Ovary (tissue), 9 donors: Measurements from ENCODE around the gene CHIC1. TPM values are rescaled to one million over a fixed set of nuclear protein-coding genes. Genes with fewer than 3 reads are reported as not detected.
A peak's percentile ranks its signal among the peaks of the same experiment; 100 is the strongest.

Source experiments
- DNase-seq, 5 donors: peaks; one replicate each; pipeline ENCODE4 v3.0.0-alpha.2; 2019 to 2020
- H3K27ac ChIP-seq, 2 donors: fragments of 200-600 bp; one replicate each; pipeline versions ENCODE4 v1.5.1 to v1.8.0; 2019 to 2022
- H3K27me3 ChIP-seq: fragments of 200-600 bp; one replicate; pipeline ENCODE4 v1.8.0; 2022
- H3K36me3 ChIP-seq: fragments of 200-600 bp; sonication (generic); one replicate; pipeline ENCODE4 v1.5.1; 2019
- H3K4me1 ChIP-seq: one replicate; pipeline ENCODE4 v1.8.1; 2013; ENCODE audit warnings: mild to moderate bottlenecking, moderate library complexity; ENCODE audit not compliant: insufficient read depth
- H3K4me3 ChIP-seq: fragments of 200-600 bp; sonication (generic); one replicate; pipeline ENCODE4 v1.5.1; 2017
- H3K9me3 ChIP-seq, 2 donors: fragments of 200-600 bp in 1 of 2; sonication (generic) in 1 of 2; one replicate each; pipeline versions ENCODE4 v1.5.1 to v1.8.1; 2013 to 2019; ENCODE audit warnings: mild to moderate bottlenecking in 1 of 2, moderate library complexity in 1 of 2
- EP300 ChIP-seq: sonication (generic); formaldehyde crosslinking; IDR thresholded peaks from one replicate; pipeline ENCODE4 v1.6.1; 2017; ENCODE audit warnings: antibody characterized with exemption
- POLR2A ChIP-seq: fragments of 450-650 bp; IDR thresholded peaks from one replicate; pipeline ENCODE4 v1.6.1; 2017; ENCODE audit warnings: antibody characterized with exemption, mild to moderate bottlenecking, moderate library complexity
- WGBS, 3 donors: extraction: QIAGEN DNeasy Blood & Tissue Kit in 1 of 3; methylation state at CpG; one replicate each; pipeline versions ENCODE4 v1.1.5 to v1.1.7; 2013 to 2017; 5-methylcytosine and 5-hydroxymethylcytosine counted together
- intact Hi-C, 4 donors: fragments of 100-400 bp; cut with DNase I; formaldehyde crosslinking; loops; one replicate each; pipeline versions ENCODE4 v1.11.0 to v1.15.1; 2022 to 2023
- polyA plus RNA-seq, 2 donors: library from polyadenylated mRNA; stranded (reverse); fragments of 200-250 nt in 1 of 2; fragments of 350-450 nt in 1 of 2; fragmentation: Illumina TruSeq in 1 of 2; extraction: RNeasy Lipid Tissue Mini Kit (QIAGEN cat#74804) in 1 of 2; gene quantifications; one replicate each; pipeline ENCODE4 v1.2.3, GENCODE V29; 2013 to 2014
- total RNA-seq, 7 donors: library from RNA; depleted of rRNA in 2 of 7; stranded (reverse); fragments of >200 nt in 2 of 7; fragmentation: NEBNext Ultra II Directional in 3 of 7; extraction: Animal tissue kit (Norgen Biotek cat#: 25700) in 3 of 7; gene quantifications; one replicate each; pipeline versions ENCODE4 v1.1.0 to v1.2.4, GENCODE V29; 2016 to 2023
- TF ChIP-seq, protein P1 (sequence below), 3 donors: fragments of 450-650 bp in 2 of 3; fragments of 200-600 bp in 1 of 3; IDR thresholded peaks; one replicate each; pipeline versions ENCODE4 v1.5.1 to v1.8.0; 2016 to 2022; ENCODE audit warnings: antibody characterized with exemption in 3 of 3, mild to moderate bottlenecking in 1 of 3
- donor health status: DM: no; HTN: no; CAD: no; lungs with moderate emphysema.
- donor health status: DM: no; HTN: no; CAD: no.
- donor health status: Bipolar disorder and iron deficiency.
- donor health status: DM: yes; HTN: yes; CAD: no.
- donor health status: DM: no; HTN: no; CAD: no.
- donor health status: DM: yes; HTN: yes; CAD: no.

Gene CHIC1
- total and polyA plus RNA-seq, 9 donors: 3.6 to 14.2 (median 11.8) TPM

DNA sequence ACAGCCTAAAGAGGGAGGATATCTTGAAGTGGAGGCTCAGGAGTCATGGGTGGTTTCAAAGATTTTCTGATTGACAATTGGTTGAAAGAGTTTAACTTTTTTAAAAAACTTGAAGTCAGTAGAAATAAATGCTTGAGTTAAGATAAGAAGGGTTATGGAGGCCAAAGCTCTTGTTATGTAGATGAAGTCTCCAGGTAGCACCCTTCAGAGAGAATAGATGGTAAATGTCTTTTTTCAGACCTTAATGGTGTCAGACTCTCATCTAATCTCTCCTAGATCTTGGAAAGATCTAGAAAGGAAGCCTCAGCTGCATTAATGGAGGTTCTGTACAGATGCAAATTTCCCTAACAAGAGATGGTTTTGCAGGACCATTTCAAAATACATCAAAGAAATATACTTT is 6.8 kb upstream of the CHIC1 start:
- Histone ChIP-seq H3K9me3 (no peaks in the 10 kb centered on the region), H3K36me3 (no peaks in the 10 kb centered on the region), H3K4me3 (no peak overlapping the region), H3K27ac (no peak overlapping the region), H3K27me3 (no peaks in the 10 kb centered on the region), H3K4me1 (no peaks in the 10 kb centered on the region)
- no peak for DNase-seq
- intact Hi-C loops: no loop called here
- TF ChIP-seq EP300 (no peak), POLR2A (no peak)
- TF ChIP-seq, protein P1, sequence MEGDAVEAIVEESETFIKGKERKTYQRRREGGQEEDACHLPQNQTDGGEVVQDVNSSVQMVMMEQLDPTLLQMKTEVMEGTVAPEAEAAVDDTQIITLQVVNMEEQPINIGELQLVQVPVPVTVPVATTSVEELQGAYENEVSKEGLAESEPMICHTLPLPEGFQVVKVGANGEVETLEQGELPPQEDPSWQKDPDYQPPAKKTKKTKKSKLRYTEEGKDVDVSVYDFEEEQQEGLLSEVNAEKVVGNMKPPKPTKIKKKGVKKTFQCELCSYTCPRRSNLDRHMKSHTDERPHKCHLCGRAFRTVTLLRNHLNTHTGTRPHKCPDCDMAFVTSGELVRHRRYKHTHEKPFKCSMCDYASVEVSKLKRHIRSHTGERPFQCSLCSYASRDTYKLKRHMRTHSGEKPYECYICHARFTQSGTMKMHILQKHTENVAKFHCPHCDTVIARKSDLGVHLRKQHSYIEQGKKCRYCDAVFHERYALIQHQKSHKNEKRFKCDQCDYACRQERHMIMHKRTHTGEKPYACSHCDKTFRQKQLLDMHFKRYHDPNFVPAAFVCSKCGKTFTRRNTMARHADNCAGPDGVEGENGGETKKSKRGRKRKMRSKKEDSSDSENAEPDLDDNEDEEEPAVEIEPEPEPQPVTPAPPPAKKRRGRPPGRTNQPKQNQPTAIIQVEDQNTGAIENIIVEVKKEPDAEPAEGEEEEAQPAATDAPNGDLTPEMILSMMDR (IDR thresholded peaks at IDR 0.05): no peak

DNA sequence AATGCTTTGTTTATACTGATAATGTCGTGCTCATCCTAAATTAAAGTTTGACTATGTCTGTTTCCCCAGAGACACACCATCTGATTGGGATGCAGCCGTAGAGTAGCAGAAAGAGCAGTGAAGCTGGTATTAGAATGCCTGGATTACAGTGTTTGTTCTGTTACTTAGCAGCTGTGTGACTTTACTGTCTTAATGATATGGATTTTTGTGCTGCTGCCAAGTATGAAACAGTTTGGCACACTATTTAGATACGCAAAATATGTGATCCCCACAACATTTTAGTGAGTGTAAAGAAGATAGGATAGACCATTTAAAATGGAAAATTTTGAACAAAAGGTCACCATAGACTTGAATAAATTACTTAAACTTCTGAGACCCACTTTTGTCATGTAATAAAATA is 1.2 kb upstream of the CHIC1 start:
- intact Hi-C loops: no loop called here
- TF ChIP-seq, protein P1 (IDR thresholded peaks at IDR 0.05): no peak
- no peak for TF ChIP-seq POLR2A
- TF ChIP-seq EP300: no peak
- Histone ChIP-seq H3K4me1 (no peaks in the 10 kb centered on the region), H3K36me3 (no peaks in the 10 kb centered on the region), H3K4me3 (no peak overlapping the region), H3K9me3 (no peaks in the 10 kb centered on the region), H3K27ac (no peak overlapping the region), H3K27me3 (no peaks in the 10 kb centered on the region)
- WGBS, 3 donors: 24 to 32% (median 27%) methylated on average over 3 of the region's 3 CpGs
- DNase-seq: no peak

DNA sequence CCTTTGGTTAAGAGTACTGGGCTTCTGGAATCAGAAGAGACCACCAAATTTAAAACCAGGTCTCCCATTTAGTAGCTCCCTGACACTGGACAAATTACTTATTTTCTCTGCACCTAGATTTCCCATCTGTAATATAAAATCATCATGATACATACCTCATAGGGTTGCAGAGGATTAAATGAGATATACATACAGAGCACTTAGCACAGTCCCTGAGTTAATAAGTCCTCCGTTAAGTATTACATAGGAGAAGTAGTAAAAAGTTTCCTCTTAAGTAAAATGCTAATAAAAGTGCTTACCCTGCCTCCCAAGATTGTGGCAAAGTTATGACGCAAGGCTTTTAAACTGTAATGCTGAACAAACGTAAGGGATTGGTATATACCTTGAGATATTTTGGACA is 539 bp upstream of the CHIC1 start:
- Histone ChIP-seq H3K27me3 (no peaks in the 10 kb centered on the region), H3K4me1 (no peaks in the 10 kb centered on the region), H3K4me3 (peak overlapping the region; percentile 60), H3K36me3 (no peaks in the 10 kb centered on the region), H3K9me3 (no peaks in the 10 kb centered on the region), H3K27ac (peak overlapping the region in 1 of 2 donors; percentile 76)
- DNase-seq: no peak
- TF ChIP-seq POLR2A: no peak
- WGBS, 3 donors: 23 to 35% (median 29%) methylated on average over 3 of the region's 3 CpGs
- intact Hi-C loops: no loop called here

DNA sequence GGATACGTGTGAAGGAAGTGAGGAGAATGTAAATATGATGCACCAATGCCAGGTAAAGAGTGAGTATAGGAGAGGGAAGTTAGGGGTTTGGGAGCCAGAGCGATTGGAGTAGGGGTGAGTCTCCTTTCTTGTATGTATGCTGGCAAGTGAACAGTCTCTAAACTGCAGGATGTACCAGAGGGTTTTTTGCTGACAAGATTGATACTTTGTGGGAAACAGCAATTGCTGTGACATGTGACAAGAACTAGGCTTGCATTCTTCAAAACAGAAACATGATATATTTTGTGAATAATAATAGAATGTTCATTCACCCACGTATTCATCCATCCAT is 706 bp downstream of the CHIC1 start:
- H3K27ac ChIP-seq: peak overlapping the region in 1 of 2 donors; percentile 78

DNA sequence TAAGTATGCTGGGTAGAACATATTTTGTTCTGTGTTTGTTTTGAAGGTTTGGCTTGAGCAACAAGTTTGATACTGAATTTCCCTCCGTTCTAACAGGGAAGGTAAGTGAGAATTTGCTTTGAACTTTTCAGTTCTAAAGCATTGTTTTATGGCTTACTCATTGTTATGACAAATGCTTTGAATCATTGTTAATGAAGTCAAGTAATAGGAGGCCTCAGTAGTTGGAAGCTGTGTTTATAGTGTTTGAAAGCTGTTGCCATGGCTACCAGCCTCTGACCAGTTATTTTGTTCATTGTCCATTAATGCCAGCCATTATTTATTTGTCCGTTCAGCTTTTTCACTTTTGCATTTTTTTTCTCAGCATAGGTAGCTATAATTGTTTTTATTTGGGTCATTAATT is 14.4 kb downstream of the CHIC1 start:
- Histone ChIP-seq H3K4me3 (no peak overlapping the region), H3K9me3 (no peaks in the 10 kb centered on the region), H3K27ac (no peak overlapping the region), H3K27me3 (no peaks in the 10 kb centered on the region), H3K4me1 (no peaks in the 10 kb centered on the region), H3K36me3 (no peaks in the 10 kb centered on the region)
- DNase-seq: peak in 1 of 5 donors; percentile 13
- intact Hi-C loops: no loop called here
- 35 to 39% (median 36%) methylated on average over 2 of the region's 2 CpGs for WGBS, 3 donors
- TF ChIP-seq EP300 (no peak), POLR2A (no peak)
- TF ChIP-seq, protein P1 (IDR thresholded peaks at IDR 0.05): no peak

More for the DNA sequence above, 706 bp downstream of the CHIC1 start:
- no peaks in the 10 kb centered on the region for H3K27me3 ChIP-seq
- H3K36me3 ChIP-seq: no peaks in the 10 kb centered on the region
- no peaks in the 10 kb centered on the region for H3K4me1 ChIP-seq
- TF ChIP-seq, protein P1 (IDR thresholded peaks at IDR 0.05): no peak
- TF ChIP-seq POLR2A (no peak), EP300 (no peak)
- intact Hi-C loops: no loop called here
- WGBS, 3 donors: 11 to 20% (median 17%) methylated on average over 3 of the region's 3 CpGs
- no peak for DNase-seq
- peak overlapping the region; percentile 60 for H3K4me3 ChIP-seq
- no peaks in the 10 kb centered on the region for H3K9me3 ChIP-seq
